Stomach (tissue), 9 donors: Measurements from ENCODE around the gene TEPSIN. TPM values are rescaled to one million over a fixed set of nuclear protein-coding genes. Genes with fewer than 3 reads are reported as not detected.

Experiments used
- DNase-seq, 2 donors: peaks; one replicate each; pipeline versions ENCODE4 v3.0.0 to v3.0.0-alpha.2; 2013 to 2019
- H3K27ac ChIP-seq, 5 donors: fragments of 200-600 bp in 4 of 5; sonication (generic) in 4 of 5; one replicate each; pipeline ENCODE4 v1.5.1; 2013 to 2019; ENCODE audit warnings: mild to moderate bottlenecking in 1 of 5, moderate library complexity in 1 of 5
- H3K27me3 ChIP-seq, 3 donors: fragments of 200-600 bp; sonication (generic); one replicate each; pipeline ENCODE4 v1.5.1; 2017 to 2019; ENCODE audit warnings: mixed run types in 1 of 3
- H3K36me3 ChIP-seq, 4 donors: fragments of 200-600 bp; sonication (generic); 1 replicate in 3 of 4; 2 replicates in 1 of 4; pipeline ENCODE4 v1.5.1; 2016 to 2019
- H3K4me1 ChIP-seq, 4 donors: fragments of 200-600 bp; sonication (generic); one replicate each; pipeline ENCODE4 v1.5.1; 2016 to 2019
- H3K4me3 ChIP-seq, 4 donors: fragments of 200-600 bp; sonication (generic) in 3 of 4; one replicate each; pipeline ENCODE4 v1.5.1; 2016 to 2019; ENCODE audit warnings: mild to moderate bottlenecking in 1 of 4
- H3K9me3 ChIP-seq, 4 donors: fragments of 200-600 bp; sonication (generic); one replicate each; pipeline ENCODE4 v1.5.1; 2016 to 2019
- EP300 ChIP-seq: sonication (generic); formaldehyde crosslinking; IDR thresholded peaks from one replicate; pipeline ENCODE4 v1.6.1; 2017; ENCODE audit warnings: antibody characterized with exemption
- POLR2A ChIP-seq, 4 donors: fragments of 450-650 bp; IDR thresholded peaks; one replicate each; pipeline ENCODE4 v1.6.1; 2016; ENCODE audit warnings: antibody characterized with exemption in 4 of 4, control low read depth in 2 of 4, mild to moderate bottlenecking in 1 of 4, moderate library complexity in 1 of 4
- POLR2AphosphoS5 ChIP-seq, 3 donors: sonication (generic); formaldehyde crosslinking; IDR thresholded peaks; one replicate each; pipeline ENCODE4 v1.6.1; 2016; ENCODE audit warnings: antibody characterized with exemption in 3 of 3
- WGBS, 5 donors: extraction: QIAGEN DNeasy Blood & Tissue Kit in 3 of 5; methylation state at CpG; one replicate each; pipeline versions ENCODE4 v1.1.5 to v1.1.7; 2013 to 2018; 5-methylcytosine and 5-hydroxymethylcytosine counted together
- intact Hi-C: fragments of 100-400 bp; cut with DNase I; formaldehyde crosslinking; loops from one replicate; pipeline ENCODE4 v1.15.1; 2023; ENCODE audit warnings: low total_unique reads
- polyA plus RNA-seq, 3 donors: library from polyadenylated mRNA; stranded (reverse); fragments of 200-250 nt; gene quantifications; one replicate each; pipeline ENCODE4 v1.2.3, GENCODE V29; 2013
- total RNA-seq, 5 donors: library from RNA; depleted of rRNA; stranded (reverse); fragments of >200 nt; gene quantifications; one replicate each; pipeline versions ENCODE4 v1.1.0 to v1.2.3, GENCODE V29; 2014 to 2016
- TF ChIP-seq, protein P1 (sequence below), 7 experiments: fragments of 450-650 bp in 4 of 7; fragments of 200-600 bp in 3 of 7; sonication (generic) in 3 of 7; IDR thresholded peaks; one replicate each; pipeline ENCODE4 v1.5.1; 2016 to 2019; ENCODE audit warnings: antibody characterized with exemption in 7 of 7, control low read depth in 2 of 7, mild to moderate bottlenecking in 1 of 7
- donor health status: healthy with polysubstance abuse.
- donor health status: Bipolar disorder and iron deficiency.
- donor health status: healthy.

Gene TEPSIN
- total and polyA plus RNA-seq, 8 donors, result 9.4 to 295 (median 21.4) TPM

DNA sequence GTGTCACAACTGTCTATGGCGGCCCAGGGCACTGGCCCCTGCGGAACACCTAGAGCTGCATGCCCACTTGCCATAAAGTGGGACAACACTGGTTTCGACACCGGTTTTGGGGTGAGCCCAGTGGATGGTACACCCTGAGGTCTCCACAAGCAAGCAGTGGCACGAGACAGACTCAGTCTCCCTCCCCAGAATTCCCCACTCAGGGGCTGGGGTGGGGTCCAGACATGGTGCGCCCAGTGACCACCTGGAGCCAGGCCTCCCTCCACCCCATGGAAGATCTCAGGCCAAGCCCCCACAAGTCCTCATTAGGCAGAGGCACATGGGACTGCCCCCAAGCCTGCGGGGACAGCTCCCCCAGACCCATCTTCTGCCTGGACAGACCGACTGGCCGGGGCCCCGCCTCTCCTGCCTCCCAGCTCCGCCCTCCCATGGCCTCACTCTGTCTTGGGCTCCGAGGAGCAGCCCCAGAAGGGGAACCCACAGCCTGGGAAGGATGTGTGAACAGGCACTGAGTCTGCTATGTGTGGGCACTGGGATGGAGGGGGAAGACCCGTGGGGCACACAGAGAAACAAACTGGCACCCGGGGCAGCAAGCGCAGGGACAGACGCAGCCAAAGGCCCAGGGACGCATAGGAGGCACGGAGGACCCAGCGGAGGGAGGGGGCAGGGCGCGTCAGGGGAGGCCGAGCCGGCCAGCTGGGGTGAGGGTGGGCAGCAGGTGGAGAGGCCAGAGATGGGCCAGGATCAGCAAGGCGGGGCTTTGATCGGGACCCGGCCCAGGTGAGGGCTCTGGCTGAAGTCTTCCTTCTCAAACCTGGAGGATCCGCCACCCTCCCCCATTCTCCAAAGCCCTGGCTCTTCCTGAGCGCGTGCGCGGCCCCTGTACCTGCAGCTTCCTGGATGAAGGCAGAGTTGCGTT, 2.8 kb downstream of the TEPSIN start:
- TF ChIP-seq POLR2AphosphoS5 (IDR thresholded peaks at IDR 0.05), result no peak
- intact Hi-C loops, result loop anchor here (10.0 kb wide), 1 partner anchor 91 kb away; no protein-coding TSS in a partner anchor
- no peak overlapping the region for H3K4me3 ChIP-seq
- no peaks in the 10 kb centered on the region for H3K27me3 ChIP-seq
- H3K36me3 ChIP-seq, result peaks cover 30 to 54% (median 52%) of the 10 kb centered on the region in 4 donors
- WGBS, 5 donors, result 89 to 92% (median 90%) methylated on average over 29 to 32 of the region's 32 CpGs
- peaks cover 27 to 50% (median 45%) of the 10 kb centered on the region in 4 donors for H3K4me1 ChIP-seq
- no peaks in the 10 kb centered on the region for H3K9me3 ChIP-seq
- H3K27ac ChIP-seq, result no peak overlapping the region
- no peak for DNase-seq

DNA sequence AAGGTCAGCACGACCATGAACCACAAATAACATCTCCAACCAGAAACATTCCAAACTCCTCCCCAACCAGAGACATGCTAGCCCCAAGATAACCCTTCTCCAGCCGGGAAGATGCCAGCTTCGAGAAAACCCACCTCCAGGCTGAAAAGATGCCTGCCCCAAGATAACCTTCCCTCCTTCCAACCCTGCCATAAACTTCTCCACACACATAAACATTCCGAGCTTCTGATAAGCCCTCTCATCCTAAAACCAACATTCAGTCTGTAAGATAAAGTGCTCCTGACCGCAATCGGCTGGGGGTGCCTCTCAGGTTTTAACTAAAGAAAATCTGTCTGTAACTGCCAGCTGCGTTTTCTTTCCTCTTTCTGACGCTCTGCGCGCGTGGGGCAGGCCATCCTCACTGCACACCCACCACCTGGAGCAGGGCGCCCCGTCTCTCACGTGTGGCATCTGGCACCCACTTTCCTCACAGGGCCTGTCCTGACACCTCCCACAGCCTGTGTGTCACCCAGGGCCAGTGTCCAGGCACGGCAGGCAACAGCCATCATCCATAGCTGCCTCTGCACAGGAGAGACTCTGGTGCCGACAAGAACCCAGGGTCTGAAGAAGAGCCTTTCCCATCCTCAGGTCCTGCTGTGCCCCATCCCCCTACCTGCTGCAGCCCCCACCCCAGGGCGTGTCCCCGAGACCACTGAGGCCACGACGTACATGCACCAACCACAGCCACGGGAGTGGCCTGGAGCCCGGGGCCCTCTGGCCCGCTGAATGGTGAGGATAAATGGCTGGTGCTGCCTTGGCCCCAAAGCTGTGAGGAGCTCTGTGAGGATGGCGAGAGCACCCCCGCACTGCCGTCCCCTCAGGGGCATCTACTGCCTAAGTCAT, 3.7 kb downstream of the TEPSIN start:
- H3K4me1 ChIP-seq, result peaks cover 25 to 41% (median 36%) of the 10 kb centered on the region in 4 donors
- TF ChIP-seq POLR2A (IDR thresholded peaks at IDR 0.05) (no peak), POLR2AphosphoS5 (IDR thresholded peaks at IDR 0.05) (no peak), EP300 (no peak)
- TF ChIP-seq, protein P1, sequence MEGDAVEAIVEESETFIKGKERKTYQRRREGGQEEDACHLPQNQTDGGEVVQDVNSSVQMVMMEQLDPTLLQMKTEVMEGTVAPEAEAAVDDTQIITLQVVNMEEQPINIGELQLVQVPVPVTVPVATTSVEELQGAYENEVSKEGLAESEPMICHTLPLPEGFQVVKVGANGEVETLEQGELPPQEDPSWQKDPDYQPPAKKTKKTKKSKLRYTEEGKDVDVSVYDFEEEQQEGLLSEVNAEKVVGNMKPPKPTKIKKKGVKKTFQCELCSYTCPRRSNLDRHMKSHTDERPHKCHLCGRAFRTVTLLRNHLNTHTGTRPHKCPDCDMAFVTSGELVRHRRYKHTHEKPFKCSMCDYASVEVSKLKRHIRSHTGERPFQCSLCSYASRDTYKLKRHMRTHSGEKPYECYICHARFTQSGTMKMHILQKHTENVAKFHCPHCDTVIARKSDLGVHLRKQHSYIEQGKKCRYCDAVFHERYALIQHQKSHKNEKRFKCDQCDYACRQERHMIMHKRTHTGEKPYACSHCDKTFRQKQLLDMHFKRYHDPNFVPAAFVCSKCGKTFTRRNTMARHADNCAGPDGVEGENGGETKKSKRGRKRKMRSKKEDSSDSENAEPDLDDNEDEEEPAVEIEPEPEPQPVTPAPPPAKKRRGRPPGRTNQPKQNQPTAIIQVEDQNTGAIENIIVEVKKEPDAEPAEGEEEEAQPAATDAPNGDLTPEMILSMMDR (IDR thresholded peaks at IDR 0.05), result no peak
- no peak for DNase-seq
- H3K27ac ChIP-seq, result no peak overlapping the region
- WGBS, 5 donors, result 85 to 89% (median 87%) methylated on average over 14 to 26 of the region's 26 CpGs
- peaks cover 37 to 63% (median 59%) of the 10 kb centered on the region in 4 donors for H3K36me3 ChIP-seq
- no peaks in the 10 kb centered on the region for H3K9me3 ChIP-seq
- intact Hi-C loops, result loop anchor here (10.0 kb wide), 1 partner anchor 90 kb away; no protein-coding TSS in a partner anchor
- no peak overlapping the region for H3K4me3 ChIP-seq
- H3K27me3 ChIP-seq, result no peaks in the 10 kb centered on the region

DNA sequence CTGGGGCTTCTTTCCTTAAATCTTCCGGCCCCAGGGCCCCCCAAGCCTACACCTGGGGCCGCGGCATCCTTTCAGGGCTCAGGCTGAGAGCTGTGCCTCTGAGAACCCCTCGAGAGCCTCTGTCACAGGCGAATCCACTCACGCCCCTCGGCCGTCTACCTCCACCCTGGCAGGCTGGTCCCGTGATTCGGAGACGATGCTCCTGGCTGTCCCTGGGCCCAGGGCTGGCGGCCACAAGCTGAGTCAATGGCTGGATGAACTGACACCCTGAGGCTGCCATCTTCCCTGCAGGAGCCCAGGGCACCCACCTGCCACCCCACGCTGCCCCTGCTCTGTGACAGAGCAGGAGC, 4.4 kb downstream of the TEPSIN start:
- Histone ChIP-seq H3K27ac (no peak overlapping the region), H3K27me3 (no peaks in the 10 kb centered on the region), H3K36me3 (peaks cover 41 to 70% (median 66%) of the 10 kb centered on the region in 4 donors), H3K4me3 (no peak overlapping the region), H3K9me3 (no peaks in the 10 kb centered on the region), H3K4me1 (peaks cover 18 to 34% (median 30%) of the 10 kb centered on the region in 4 donors)
- TF ChIP-seq EP300 (no peak), POLR2A (IDR thresholded peaks at IDR 0.05) (no peak), POLR2AphosphoS5 (IDR thresholded peaks at IDR 0.05) (no peak)
- TF ChIP-seq, protein P1 (IDR thresholded peaks at IDR 0.05), result no peak
- intact Hi-C loops, result loop anchor here (10.0 kb wide), 1 partner anchor 90 kb away; no protein-coding TSS in a partner anchor
- no peak for DNase-seq
- WGBS, 5 donors, result 81 to 91% (median 87%) methylated on average over 10 to 13 of the region's 13 CpGs

DNA sequence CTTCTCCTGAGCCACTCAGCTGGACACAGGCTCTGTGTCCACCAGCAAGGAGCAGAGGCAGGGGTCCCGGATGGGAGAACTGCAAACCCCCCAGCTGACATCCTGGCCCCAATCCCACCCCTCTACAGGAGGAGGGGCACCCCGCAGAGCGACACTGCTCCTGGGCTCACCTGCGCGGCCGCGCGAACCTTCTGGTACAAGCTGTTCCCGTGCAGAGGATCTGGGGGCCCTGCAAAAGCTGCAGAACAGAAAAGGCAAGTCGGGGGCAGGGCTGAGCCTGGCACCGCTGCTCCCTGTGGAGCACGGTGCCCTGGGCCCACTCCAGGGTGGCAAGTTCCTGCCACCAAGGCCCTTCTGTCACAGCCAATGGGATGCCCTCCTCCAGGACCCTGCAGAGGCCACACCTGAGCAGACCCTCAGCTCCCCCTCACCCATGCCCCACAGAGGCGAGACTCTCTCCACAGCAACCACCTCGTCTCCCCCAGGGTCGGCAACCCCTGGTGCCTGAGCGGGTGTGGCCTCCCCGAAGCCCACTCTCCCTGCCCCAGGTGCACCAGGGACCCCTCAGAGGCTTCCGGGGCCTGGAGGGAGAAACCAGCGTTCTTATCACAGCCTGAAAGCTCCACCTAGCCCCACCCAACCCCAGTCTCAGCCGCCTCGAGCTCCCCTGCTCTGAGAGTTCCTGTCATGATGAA, 4.9 kb downstream of the TEPSIN start:
- 77 to 83% (median 79%) methylated on average over 9 to 21 of the region's 21 CpGs for WGBS, 5 donors
- TF ChIP-seq, protein P1 (IDR thresholded peaks at IDR 0.05), result no peak
- TF ChIP-seq EP300 (no peak), POLR2AphosphoS5 (IDR thresholded peaks at IDR 0.05) (no peak), POLR2A (IDR thresholded peaks at IDR 0.05) (no peak)
- Histone ChIP-seq H3K4me3 (no peak overlapping the region), H3K27ac (no peak overlapping the region), H3K36me3 (peaks cover 41 to 75% (median 72%) of the 10 kb centered on the region in 4 donors), H3K9me3 (no peaks in the 10 kb centered on the region), H3K27me3 (no peaks in the 10 kb centered on the region), H3K4me1 (peaks cover 18 to 33% (median 30%) of the 10 kb centered on the region in 4 donors)
- intact Hi-C loops, result loop anchor here (10.0 kb wide), 1 partner anchor 89 kb away; no protein-coding TSS in a partner anchor
- peak in 1 of 2 donors; percentile 2 for DNase-seq
